Smooth muscle cell (in vitro differentiated cells): ENCODE data around the gene PRKN. TPM values are rescaled to one million over a fixed set of nuclear protein-coding genes. Genes with fewer than 3 reads are reported as not detected.

Experiments
- DNase-seq: peaks from one replicate; lab custom pipeline; 2025; ENCODE audit not compliant: unreplicated experiment; lab: John Stamatoyannopoulos, UW
- H2AFZ ChIP-seq: fragments of 200-600 bp; sonication (generic); 2 replicates; pipeline ENCODE4 v1.6.0; 2016; ENCODE audit warnings: antibody characterized with exemption, low read depth, mild to moderate bottlenecking
- H3F3A ChIP-seq: fragments of 200-600 bp; sonication (generic); 2 replicates; pipeline ENCODE4 v1.6.0; 2017; ENCODE audit warnings: antibody characterized with exemption, low read depth
- H3K27ac ChIP-seq: fragments of 200-600 bp; sonication (generic); 2 replicates; pipeline ENCODE4 v1.5.1; 2016; ENCODE audit warnings: low read depth, mild to moderate bottlenecking
- H3K27me3 ChIP-seq: fragments of 200-600 bp; sonication (generic); 2 replicates; pipeline ENCODE4 v1.6.1; 2016; ENCODE audit warnings: low read depth, mild to moderate bottlenecking
- H3K36me3 ChIP-seq: fragments of 200-600 bp; sonication (generic); 2 replicates; pipeline ENCODE4 v1.5.1; 2016; ENCODE audit warnings: low read depth
- H3K4me1 ChIP-seq: fragments of 200-600 bp; sonication (generic); 2 replicates; pipeline ENCODE4 v1.5.1; 2016; ENCODE audit warnings: low read depth
- H3K4me2 ChIP-seq: fragments of 200-600 bp; sonication (generic); 2 replicates; pipeline ENCODE4 v1.6.0; 2016; ENCODE audit warnings: mild to moderate bottlenecking
- H3K4me3 ChIP-seq: fragments of 200-600 bp; sonication (generic); 2 replicates; pipeline ENCODE4 v1.5.1; 2016; ENCODE audit warnings: mild to moderate bottlenecking
- H3K79me2 ChIP-seq: fragments of 200-600 bp; sonication (generic); 2 replicates; pipeline ENCODE4 v1.6.0; 2016; ENCODE audit warnings: low read depth, mild to moderate bottlenecking
- H3K9ac ChIP-seq: fragments of 200-600 bp; sonication (generic); 2 replicates; pipeline ENCODE4 v1.6.0; 2016; ENCODE audit warnings: low read depth
- H3K9me3 ChIP-seq: fragments of 200-600 bp; sonication (generic); replicated peaks from 2 replicates; pipeline ENCODE4 v1.5.1; 2016; ENCODE audit warnings: low read depth
- H4K20me1 ChIP-seq: fragments of 200-600 bp; sonication (generic); 2 replicates; pipeline ENCODE4 v1.6.0; 2016; ENCODE audit warnings: low read depth
- WGBS: methylation state at CpG from one replicate; pipeline ENCODE4 v1.1.7; 2016; ENCODE audit warnings: low lambda C conversion rate; 5-methylcytosine and 5-hydroxymethylcytosine counted together
- polyA plus RNA-seq: library from polyadenylated mRNA; unstranded; fragments of >200 nt; fragmentation: Nextera tagmentation; extraction: Ambion mirVana; gene quantifications from 2 replicates; pipeline ENCODE4 v1.2.1, GENCODE V29; 2016
- total RNA-seq: library from RNA; depleted of rRNA; stranded (reverse); fragments of >200 nt; gene quantifications from 2 replicates; pipeline ENCODE4 v1.2.3, GENCODE V29; 2014
- TF ChIP-seq, protein P1 (sequence below): fragments of 200-600 bp; sonication (generic); IDR thresholded peaks from 2 replicates; pipeline ENCODE4 v1.5.1; 2017; ENCODE audit warnings: borderline replicate concordance, mild to moderate bottlenecking, antibody characterized with exemption; ENCODE audit not compliant: insufficient read depth, poor library complexity, severe bottlenecking

The PRKN gene
- total and polyA plus RNA-seq, 2 experiments from 2014 or later = 0.81 to 5.1 TPM

DNA sequence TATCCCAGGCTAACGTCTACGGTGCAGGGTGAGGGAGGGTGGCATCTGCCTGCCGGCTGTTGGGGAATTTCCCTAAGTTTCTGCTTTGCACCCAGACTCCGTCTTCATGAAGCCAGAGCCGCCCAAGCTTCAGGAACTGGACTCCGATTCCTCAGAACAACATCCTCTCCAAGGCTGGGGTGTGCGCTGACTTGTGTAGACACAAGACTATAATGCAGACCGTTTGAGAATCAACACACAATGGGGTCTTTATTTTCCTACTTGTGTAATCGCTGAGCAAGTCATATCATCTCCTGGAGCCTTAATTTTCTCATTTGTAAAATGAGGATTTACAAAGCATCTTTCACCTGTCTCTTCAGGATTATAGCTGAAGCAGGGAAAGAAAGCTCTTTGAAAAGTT is 1293.2 kb downstream of the PRKN start:
- Histone ChIP-seq H3K79me2 (no peaks in the 10 kb centered on the region), H3K27ac (peak overlapping the region; percentile 49), H3K9me3 (no peaks in the 10 kb centered on the region), H3K36me3 (no peaks in the 10 kb centered on the region), H3K4me2 (no peak overlapping the region), H3K4me3 (no peak overlapping the region), H2AFZ (no peak overlapping the region), H3F3A (no peaks in the 10 kb centered on the region), H3K4me1 (peaks cover 16% of the 10 kb centered on the region), H3K27me3 (no peaks in the 10 kb centered on the region), H4K20me1 (no peaks in the 10 kb centered on the region), H3K9ac (peak overlapping the region; percentile 9)
- TF ChIP-seq, protein P1, sequence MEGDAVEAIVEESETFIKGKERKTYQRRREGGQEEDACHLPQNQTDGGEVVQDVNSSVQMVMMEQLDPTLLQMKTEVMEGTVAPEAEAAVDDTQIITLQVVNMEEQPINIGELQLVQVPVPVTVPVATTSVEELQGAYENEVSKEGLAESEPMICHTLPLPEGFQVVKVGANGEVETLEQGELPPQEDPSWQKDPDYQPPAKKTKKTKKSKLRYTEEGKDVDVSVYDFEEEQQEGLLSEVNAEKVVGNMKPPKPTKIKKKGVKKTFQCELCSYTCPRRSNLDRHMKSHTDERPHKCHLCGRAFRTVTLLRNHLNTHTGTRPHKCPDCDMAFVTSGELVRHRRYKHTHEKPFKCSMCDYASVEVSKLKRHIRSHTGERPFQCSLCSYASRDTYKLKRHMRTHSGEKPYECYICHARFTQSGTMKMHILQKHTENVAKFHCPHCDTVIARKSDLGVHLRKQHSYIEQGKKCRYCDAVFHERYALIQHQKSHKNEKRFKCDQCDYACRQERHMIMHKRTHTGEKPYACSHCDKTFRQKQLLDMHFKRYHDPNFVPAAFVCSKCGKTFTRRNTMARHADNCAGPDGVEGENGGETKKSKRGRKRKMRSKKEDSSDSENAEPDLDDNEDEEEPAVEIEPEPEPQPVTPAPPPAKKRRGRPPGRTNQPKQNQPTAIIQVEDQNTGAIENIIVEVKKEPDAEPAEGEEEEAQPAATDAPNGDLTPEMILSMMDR = no peak
- DNase-seq = no peak
- WGBS = 86% methylated on average over 9 of the region's 9 CpGs

DNA sequence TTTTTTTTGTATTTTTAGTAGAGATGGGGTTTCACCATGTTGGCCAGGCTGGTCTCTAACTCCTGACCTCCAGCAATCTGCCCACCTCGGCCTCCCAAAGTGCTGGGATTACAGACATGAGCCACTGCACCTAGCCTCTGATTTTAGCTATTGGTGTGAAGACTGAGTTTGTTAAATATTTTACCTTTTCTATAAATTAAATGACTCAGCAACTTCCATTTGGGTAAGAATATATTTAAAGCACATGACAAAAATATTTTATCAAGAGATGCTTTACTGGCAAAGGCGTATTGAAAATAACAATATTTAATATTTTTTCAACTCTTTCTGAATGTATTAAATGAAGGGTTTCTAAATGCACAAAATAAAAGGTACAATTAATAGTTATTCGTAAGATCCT is 1295.0 kb downstream of the PRKN start:
- no peaks in the 10 kb centered on the region for H3K36me3 ChIP-seq
- DNase-seq = no peak
- no peaks in the 10 kb centered on the region for H3K27me3 ChIP-seq
- H3K9me3 ChIP-seq = no peaks in the 10 kb centered on the region
- no peaks in the 10 kb centered on the region for H3K79me2 ChIP-seq
- TF ChIP-seq, protein P1 = no peak
- no peaks in the 10 kb centered on the region for H3F3A ChIP-seq
- H3K9ac ChIP-seq = no peak overlapping the region
- no peak overlapping the region for H3K4me2 ChIP-seq
- H3K4me1 ChIP-seq = peaks cover 16% of the 10 kb centered on the region
- no peak overlapping the region for H2AFZ ChIP-seq
- no peak overlapping the region for H3K27ac ChIP-seq
- no peaks in the 10 kb centered on the region for H4K20me1 ChIP-seq
- H3K4me3 ChIP-seq = no peak overlapping the region
- WGBS = 95% methylated on average over 3 of the region's 3 CpGs

DNA sequence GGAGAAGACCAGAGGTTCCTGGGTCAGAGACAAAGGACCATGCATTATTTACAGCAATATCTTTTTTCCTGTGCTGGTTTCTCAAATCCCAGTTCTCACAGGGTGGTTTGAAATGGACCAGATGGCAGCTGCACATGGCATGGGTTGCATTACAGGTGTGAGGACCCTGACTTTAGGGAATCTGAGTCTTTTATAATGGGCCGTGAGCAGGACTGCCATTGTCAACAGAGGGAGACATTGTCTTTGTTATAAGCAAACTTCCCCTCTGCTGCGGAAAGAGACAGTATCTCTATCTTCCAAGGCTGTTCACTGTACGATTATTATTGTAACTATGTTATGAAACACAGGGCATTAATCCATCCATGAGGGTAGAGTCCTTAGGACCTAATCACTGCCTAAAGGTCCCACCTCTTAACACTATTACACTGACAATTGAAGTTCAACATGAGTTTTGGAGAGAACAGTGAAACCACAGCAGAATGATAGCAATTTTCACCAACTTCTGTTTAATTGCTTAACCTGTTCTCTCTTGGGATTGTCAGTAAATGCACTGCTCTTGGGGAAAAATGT is 1297.6 kb downstream of the PRKN start:
- WGBS = 86% methylated on average over 3 of the region's 3 CpGs
- H3K4me3 ChIP-seq = no peak overlapping the region
- TF ChIP-seq, protein P1 = peak; percentile 8
- no peaks in the 10 kb centered on the region for H3K36me3 ChIP-seq
- peaks cover 10% of the 10 kb centered on the region for H3K4me1 ChIP-seq
- H4K20me1 ChIP-seq = no peaks in the 10 kb centered on the region
- H3K9me3 ChIP-seq = no peaks in the 10 kb centered on the region
- H3K27me3 ChIP-seq = no peaks in the 10 kb centered on the region
- no peak overlapping the region for H3K27ac ChIP-seq
- no peak overlapping the region for H3K9ac ChIP-seq
- no peaks in the 10 kb centered on the region for H3K79me2 ChIP-seq
- H3K4me2 ChIP-seq = no peak overlapping the region
- H2AFZ ChIP-seq = no peak overlapping the region
- DNase-seq = no peak
- H3F3A ChIP-seq = no peaks in the 10 kb centered on the region

DNA sequence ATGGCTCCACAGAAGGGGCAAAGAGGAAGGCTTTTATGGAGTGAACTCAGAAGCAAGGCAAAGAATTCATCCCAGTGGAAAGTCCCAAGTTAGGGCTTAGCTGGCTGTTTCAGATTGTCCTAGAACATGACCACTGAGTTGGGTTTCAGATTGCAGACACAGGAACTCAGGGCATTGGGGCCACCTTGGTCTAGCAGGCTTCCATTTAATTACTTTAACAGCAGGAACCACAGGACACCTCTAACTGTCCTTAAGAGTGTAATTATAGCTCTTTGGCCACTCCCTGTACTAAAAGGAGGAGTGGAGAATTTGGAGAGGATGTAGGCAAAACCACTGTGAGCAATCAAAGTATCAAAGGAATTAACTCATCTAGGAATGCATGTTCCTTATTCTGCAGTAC is 1303.1 kb downstream of the PRKN start:
- H4K20me1 ChIP-seq = no peaks in the 10 kb centered on the region
- H3K4me2 ChIP-seq = no peak overlapping the region
- H3K27ac ChIP-seq = no peak overlapping the region
- no peak for DNase-seq
- TF ChIP-seq, protein P1 = no peak
- H3K4me1 ChIP-seq = no peaks in the 10 kb centered on the region
- no peaks in the 10 kb centered on the region for H3K36me3 ChIP-seq
- no peaks in the 10 kb centered on the region for H3K9me3 ChIP-seq
- H2AFZ ChIP-seq = no peak overlapping the region
- H3K79me2 ChIP-seq = no peaks in the 10 kb centered on the region
- H3K27me3 ChIP-seq = no peaks in the 10 kb centered on the region
- H3F3A ChIP-seq = no peaks in the 10 kb centered on the region
- no peak overlapping the region for H3K9ac ChIP-seq
- H3K4me3 ChIP-seq = no peak overlapping the region
